DND-41 (cell line): ENCODE data around the gene RAB11FIP3.
A peak's percentile ranks its signal among the peaks of the same experiment; 100 is the strongest.

Experiments
- ATAC-seq: fragments of 200-7000 bp; cut with Tn5 transposase; 3 replicates; pipeline ENCODE4 v1.9.1; 2021; ENCODE audit warnings: low read depth; ENCODE audit not compliant: insufficient read depth
- DNase-seq: peaks from one replicate; pipeline ENCODE4 v3.0.0-alpha.2; 2020
- H2AFZ ChIP-seq: 2 replicates; pipeline ENCODE4 v1.6.0; 2012; ENCODE audit warnings: low read depth, low read length
- H3K27ac ChIP-seq: 2 replicates; pipeline ENCODE4 v1.5.1; 2012; ENCODE audit warnings: low read length, inconsistent platforms
- H3K27me3 ChIP-seq: fragments of 200-600 bp; sonication (generic); 2 replicates; pipeline ENCODE4 v1.6.0; 2012; ENCODE audit warnings: low read length, mild to moderate bottlenecking, inconsistent platforms; ENCODE audit not compliant: insufficient read depth, poor library complexity
- H3K36me3 ChIP-seq: 2 replicates; pipeline ENCODE4 v1.5.1; 2012; ENCODE audit warnings: low read length, inconsistent platforms; ENCODE audit not compliant: insufficient read depth
- H3K4me1 ChIP-seq: 2 replicates; pipeline ENCODE4 v1.5.1; 2012; ENCODE audit warnings: mild to moderate bottlenecking, low read length; ENCODE audit not compliant: insufficient read depth
- H3K4me2 ChIP-seq: 2 replicates; pipeline ENCODE4 v1.6.0; 2012; ENCODE audit warnings: mild to moderate bottlenecking, moderate library complexity, low read length, inconsistent platforms; ENCODE audit not compliant: insufficient read depth
- H3K4me3 ChIP-seq, 2 experiments: fragments of 200-600 bp in 1 of 2; shearing (Covaris generic) in 1 of 2; 2 replicates each; pipeline ENCODE4 v1.5.1; 2012 to 2016; ENCODE audit warnings: inconsistent platforms in 2 of 2, low read length in 2 of 2, mild to moderate bottlenecking in 2 of 2, low read depth in 1 of 2, moderate library complexity in 1 of 2
- H3K79me2 ChIP-seq: 2 replicates; pipeline ENCODE4 v1.6.0; 2012; ENCODE audit warnings: low read length, inconsistent platforms; ENCODE audit not compliant: insufficient read depth
- H3K9ac ChIP-seq: 2 replicates; pipeline ENCODE4 v1.6.0; 2012; ENCODE audit warnings: low read depth, mild to moderate bottlenecking, inconsistent platforms, low read length, moderate library complexity
- H3K9me3 ChIP-seq: 2 replicates; pipeline ENCODE4 v1.5.1; 2012; ENCODE audit warnings: low read length, moderate library complexity, mild to moderate bottlenecking, inconsistent platforms; ENCODE audit not compliant: insufficient read depth, severe bottlenecking
- H4K20me1 ChIP-seq: 2 replicates; pipeline ENCODE4 v1.6.0; 2012; ENCODE audit warnings: low read length; ENCODE audit not compliant: insufficient read depth
- CTCF ChIP-seq: IDR thresholded peaks from 2 replicates; pipeline ENCODE4 v1.5.1; 2012; ENCODE audit warnings: borderline replicate concordance, low read length, moderate library complexity, mild to moderate bottlenecking; ENCODE audit not compliant: poor library complexity, severe bottlenecking; ENCODE audit errors: extremely low read depth
- EZH2 ChIP-seq: IDR thresholded peaks from 3 replicates; pipeline ENCODE4 v1.6.1; 2012; ENCODE audit warnings: borderline replicate concordance, low read depth, mild to moderate bottlenecking, moderate library complexity, low read length, inconsistent platforms; ENCODE audit not compliant: severe bottlenecking

RAB11FIP3 gene

GRCh38 chr16:379961-380761 lies 45.3 kb upstream of the RAB11FIP3 start:
- peak overlapping the region; percentile 74; the same call in 1 of the 2 replicates for H3K9ac ChIP-seq
- DNase-seq (no peak), ATAC-seq (no peak)
- H3K4me3 ChIP-seq: peak overlapping the region in 1 of 2 experiments; percentile 84; a peak in 2 of 4 replicates
- H3K4me1 ChIP-seq: peaks cover 36% of the 10 kb centered on the region
- peak overlapping the region; percentile 76 for H3K4me2 ChIP-seq
- peaks cover 23% of the 10 kb centered on the region for H4K20me1 ChIP-seq
- H2AFZ ChIP-seq: no peak overlapping the region
- TF ChIP-seq EZH2 (no peak), CTCF (no peak)
- H3K79me2 ChIP-seq: peaks cover 36% of the 10 kb centered on the region
- no peaks in the 10 kb centered on the region for H3K9me3 ChIP-seq
- no peaks in the 10 kb centered on the region for H3K27me3 ChIP-seq
- H3K36me3 ChIP-seq: peaks cover 29% of the 10 kb centered on the region
- 0 out of 2 replicates have a peak overlapping the region, but pooled peaks have one; percentile 8 for H3K27ac ChIP-seq

- Histone ChIP-seq H3K27me3 (no peaks in the 10 kb centered on the region), H3K4me2 (peak overlapping the region; percentile 76), H3K4me1 (peaks cover 36% of the 10 kb centered on the region), H3K9ac (peak overlapping the region; percentile 74), H3K36me3 (peaks cover 26% of the 10 kb centered on the region), H2AFZ (no peak overlapping the region), H3K79me2 (peaks cover 36% of the 10 kb centered on the region), H3K4me3 (peak overlapping the region; percentile 70 to 84; a peak in 3 of 4 replicates), H3K27ac (no peak overlapping the region), H3K9me3 (no peaks in the 10 kb centered on the region), H4K20me1 (peaks cover 23% of the 10 kb centered on the region)
- DNase-seq (no peak), ATAC-seq (no peak)
- TF ChIP-seq EZH2 (no peak), CTCF (no peak)
These were observed 44.8 kb upstream of the RAB11FIP3 start for GRCh38 chr16:380762-381011.

- Histone ChIP-seq H3K9ac (peak overlapping the region; percentile 74), H3K27me3 (no peaks in the 10 kb centered on the region), H3K27ac (peak overlapping the region; percentile 37; the same call in 1 of the 2 replicates), H3K79me2 (peaks cover 36% of the 10 kb centered on the region), H2AFZ (peak overlapping the region; percentile 64), H3K4me2 (peak overlapping the region; percentile 76), H3K9me3 (no peaks in the 10 kb centered on the region), H4K20me1 (peaks cover 23% of the 10 kb centered on the region), H3K4me3 (peak overlapping the region; percentile 70 to 84; a peak in 3 of 4 replicates), H3K4me1 (peaks cover 36% of the 10 kb centered on the region), H3K36me3 (peaks cover 21% of the 10 kb centered on the region)
- DNase-seq: peak; percentile 37
- TF ChIP-seq CTCF: no peak
- TF ChIP-seq EZH2: no peak
- peak; percentile 50 for ATAC-seq
These were observed 44.2 kb upstream of the RAB11FIP3 start for GRCh38 chr16:381012-381788.
